NCI-H748 treated with DMSO at 0.1 percent for 48 hours (cell line): ENCODE measurements around the gene CCDC178.
"Not testable (repeated sequence)": the region's sequence is repeated elsewhere in the genome, so short reads cannot be mapped to it uniquely, and the experiment has no call there.

Source experiments
- DNase-seq: peaks from one replicate; lab custom pipeline; 2025; lab: John Stamatoyannopoulos, UW

The CCDC178 gene

GRCh38 chr18:33440060-33441043 is at the start of gene CCDC178:
CCDC178 (minus strand) TSS chr18:33440721; CDS start chr18:33412088, 28,633 bp downstream.
- DNase-seq = peak; percentile 69

GRCh38 chr18:33483908-33484307 is 43.4 kb upstream of the CCDC178 start:
- no peak for DNase-seq

DNA sequence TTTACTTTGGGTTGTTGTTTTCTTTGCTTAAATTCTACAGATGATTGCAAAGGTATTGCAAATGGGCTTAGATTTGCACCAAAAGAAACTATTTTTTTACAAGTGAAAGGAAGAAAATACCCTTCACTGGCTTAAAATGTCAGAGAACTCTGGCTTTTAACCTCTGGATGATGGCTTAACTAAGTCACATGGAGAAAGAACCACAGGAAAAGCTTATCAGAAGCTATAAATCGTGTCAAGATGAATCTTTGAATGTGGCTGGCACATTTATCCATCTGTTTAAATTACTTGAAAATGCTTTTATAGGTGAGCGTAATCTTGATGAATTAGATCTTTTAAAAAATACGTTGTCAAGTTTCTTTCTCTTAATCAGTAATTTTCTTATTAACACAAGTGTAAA is 32.0 kb upstream of the CCDC178 start:
- DNase-seq = no peak

- DNase-seq = no peak
These were observed 29.7 kb upstream of the CCDC178 start for GRCh38 chr18:33470216-33470615.

- DNase-seq = no peak
These were observed 29.2 kb upstream of the CCDC178 start for GRCh38 chr18:33469699-33470098.

DNA sequence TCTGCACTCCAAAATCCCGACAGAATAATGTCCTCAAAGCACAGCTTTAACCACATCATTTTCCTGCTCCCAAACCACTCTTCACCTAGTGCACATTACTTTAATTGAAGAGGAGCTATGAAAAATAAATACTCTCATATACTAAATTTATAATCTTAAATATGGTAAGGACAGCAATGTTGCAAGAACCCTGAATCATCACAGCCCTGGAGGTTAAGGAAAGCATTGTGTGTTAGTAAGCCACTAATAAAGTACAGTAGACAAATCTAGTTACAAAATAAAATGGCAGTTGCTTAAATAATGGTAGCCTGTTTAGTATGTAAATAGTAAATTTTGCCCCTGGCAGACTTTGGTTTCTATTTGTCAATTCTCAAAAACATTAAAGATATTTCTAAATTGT is 27.0 kb upstream of the CCDC178 start:
- DNase-seq = no peak

GRCh38 chr18:33466822-33467221 is 26.3 kb upstream of the CCDC178 start:
- DNase-seq = no peak

- no peak for DNase-seq
These were observed 20.2 kb upstream of the CCDC178 start for GRCh38 chr18:33460681-33461080.

DNA sequence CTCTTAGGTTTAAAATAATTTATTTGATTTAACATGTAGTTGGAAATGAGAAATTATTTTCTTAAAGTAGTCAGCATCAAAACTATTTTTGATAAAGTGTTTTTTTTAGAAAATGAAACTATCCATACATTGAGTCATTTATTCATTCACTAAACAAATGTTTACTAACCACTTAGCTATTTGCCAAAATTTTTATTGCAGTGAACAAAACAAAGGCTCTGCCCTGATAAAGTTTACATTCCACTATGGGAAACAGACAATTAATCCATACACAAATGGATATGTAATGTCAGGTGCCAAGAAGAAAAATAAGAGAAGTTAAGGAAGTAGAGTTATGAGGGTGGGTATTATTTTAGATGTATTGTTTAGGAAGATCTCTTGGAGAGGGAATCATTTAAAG is 19.1 kb upstream of the CCDC178 start:
- peak; percentile 12 for DNase-seq

- no peak for DNase-seq
These were observed 6.1 kb upstream of the CCDC178 start for GRCh38 chr18:33446604-33447003.

- no peak for DNase-seq
These were observed 4.2 kb upstream of the CCDC178 start for GRCh38 chr18:33444709-33445108.

GRCh38 chr18:33432857-33433256 is 7.7 kb downstream of the CCDC178 start:
- DNase-seq = no peak

- DNase-seq = no peak
These were observed 13.0 kb downstream of the CCDC178 start for GRCh38 chr18:33427549-33427948.

DNA sequence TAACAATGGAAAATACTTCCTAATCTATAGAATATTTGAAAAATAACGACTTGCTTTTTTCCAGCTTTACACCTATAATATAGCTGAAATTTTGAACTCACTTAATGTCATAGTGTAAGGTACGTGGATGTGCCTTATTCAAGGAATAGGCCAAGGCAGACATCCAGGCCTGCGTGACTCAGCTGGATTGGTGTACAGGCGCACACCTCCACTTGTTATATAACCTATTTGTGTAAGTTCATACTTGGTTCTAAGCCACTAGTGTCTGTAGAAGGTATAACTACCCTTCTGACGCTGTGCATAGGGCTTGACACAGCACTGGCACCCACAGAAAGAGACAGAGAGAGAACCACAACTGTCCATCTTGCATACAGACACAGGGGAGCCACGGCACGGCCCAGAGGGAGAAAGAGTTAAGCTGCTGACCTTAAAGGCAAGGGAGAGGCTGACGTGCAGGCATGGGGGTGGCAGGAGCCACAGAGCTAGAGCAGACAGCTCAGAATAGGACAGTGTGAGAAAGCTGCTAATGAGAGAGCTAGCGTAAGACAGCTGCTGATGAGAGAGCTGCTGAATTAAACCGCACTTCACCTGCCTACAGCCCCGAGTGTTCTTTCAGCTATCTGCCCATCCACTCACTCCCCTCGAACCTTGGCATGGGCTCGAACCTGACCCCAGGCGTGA is 16.1 kb downstream of the CCDC178 start:
- no peak for DNase-seq

GRCh38 chr18:33421225-33421624 is 19.3 kb downstream of the CCDC178 start:
- DNase-seq = no peak

GRCh38 chr18:33404244-33404873 is 36.2 kb downstream of the CCDC178 start:
- DNase-seq = no peak

GRCh38 chr18:33398939-33399338 is 41.6 kb downstream of the CCDC178 start:
- DNase-seq = not testable (repeated sequence)

DNA sequence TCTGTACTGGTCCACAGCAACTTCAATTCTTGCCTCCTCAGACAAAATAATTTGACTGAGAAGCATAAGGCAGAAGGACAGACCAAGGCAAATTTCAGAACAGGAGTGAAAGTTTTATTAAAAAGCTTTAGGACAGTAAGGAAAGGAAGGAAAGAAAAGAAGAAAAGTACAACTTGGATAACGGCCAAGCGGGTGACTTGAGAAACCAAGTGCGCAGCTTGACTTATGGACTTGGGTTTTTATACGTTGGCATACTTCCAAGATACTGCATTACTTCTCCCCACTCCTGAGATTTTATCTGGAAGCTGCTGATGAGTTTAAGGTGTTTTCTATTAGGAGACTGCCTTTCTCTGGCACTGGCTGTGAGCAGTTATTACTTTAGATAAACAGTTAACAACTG is 64.7 kb downstream of the CCDC178 start:
- no peak for DNase-seq

DNA sequence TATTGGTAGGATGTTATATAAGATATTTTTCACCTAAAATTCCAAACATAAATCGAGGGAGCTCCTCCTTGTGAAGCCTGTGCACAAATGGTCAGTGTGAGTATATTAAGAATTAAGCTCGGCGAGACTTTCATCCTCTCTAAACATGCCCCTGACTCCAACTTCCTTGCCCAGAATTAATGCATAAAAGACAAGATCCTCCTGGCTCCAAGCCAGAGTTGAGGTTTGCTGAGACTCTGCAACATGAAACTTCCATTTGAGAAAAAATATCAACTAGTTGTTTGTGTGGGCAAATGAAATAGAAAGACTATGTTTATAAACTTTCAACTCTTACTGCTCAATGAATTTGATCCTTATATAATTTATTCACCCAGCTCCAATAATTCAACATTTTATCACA is 68.1 kb downstream of the CCDC178 start:
- no peak for DNase-seq

- DNase-seq = peak; percentile 28
These were observed 70.6 kb downstream of the CCDC178 start for GRCh38 chr18:33369711-33370449.

- no peak for DNase-seq
These were observed 83.8 kb downstream of the CCDC178 start for GRCh38 chr18:33356735-33357134.

GRCh38 chr18:33355756-33356155 is 84.8 kb downstream of the CCDC178 start:
- DNase-seq = no peak
